GM18502 (cell line): Measurements from ENCODE around the gene USP26.
"Not testable (repeated sequence)": the region's sequence is repeated elsewhere in the genome, so short reads cannot be mapped to it uniquely, and the experiment has no call there.

Source experiments
- ATAC-seq: cut with Tn5 transposase; IDR thresholded peaks from one replicate; pipeline ENCODE4 v1.9.1; 2021; ENCODE audit warnings: mild to moderate bottlenecking; ENCODE audit not compliant: unreplicated experiment, poor library complexity

USP26 gene

GRCh38 chrX:133033010-133033409, 63.9 kb downstream of the USP26 start:
- ATAC-seq = no peak

GRCh38 chrX:133018229-133018628, 78.7 kb downstream of the USP26 start:
- no peak for ATAC-seq

GRCh38 chrX:133007458-133007857, 89.5 kb downstream of the USP26 start:
- no peak for ATAC-seq

GRCh38 chrX:133005616-133006015, 91.3 kb downstream of the USP26 start:
- no peak for ATAC-seq

GRCh38 chrX:133005042-133005441, 91.9 kb downstream of the USP26 start:
- no peak for ATAC-seq

- no peak for ATAC-seq
Observed at GRCh38 chrX:132999209-132999608, 97.7 kb downstream of the USP26 start.

GRCh38 chrX:132990835-132991234, 106.1 kb downstream of the USP26 start:
- no peak for ATAC-seq

- no peak for ATAC-seq
Observed at GRCh38 chrX:132986556-132986955, 110.4 kb downstream of the USP26 start.

GRCh38 chrX:132984058-132984650, 112.8 kb downstream of the USP26 start:
- no peak for ATAC-seq

- no peak for ATAC-seq
Observed at GRCh38 chrX:132983496-132983895, 113.4 kb downstream of the USP26 start.

- not testable (repeated sequence) for ATAC-seq
Observed at GRCh38 chrX:132980035-132980434, 116.9 kb downstream of the USP26 start.
